GM23248 (cell line): ENCODE results near the gene GNAT3. TPM values are rescaled to one million over a fixed set of nuclear protein-coding genes. Genes with fewer than 3 reads are reported as not detected.

ENCODE experiments used
- DNase-seq: peaks from one replicate; pipeline ENCODE4 v3.0.0-alpha.2; 2015
- H2AFZ ChIP-seq: fragments of 200-600 bp; sonication (generic); 2 replicates; pipeline ENCODE4 v1.6.1; 2016; ENCODE audit warnings: antibody characterized with exemption
- H3F3A ChIP-seq: fragments of 200-600 bp; sonication (generic); 2 replicates; pipeline ENCODE4 v1.6.1; 2016; ENCODE audit warnings: mild to moderate bottlenecking, antibody characterized with exemption, mixed run types; ENCODE audit not compliant: insufficient read depth
- H3K27ac ChIP-seq: fragments of 200-600 bp; sonication (generic); 2 replicates; pipeline ENCODE4 v1.5.1; 2016; ENCODE audit warnings: mild to moderate bottlenecking
- H3K27me3 ChIP-seq: fragments of 200-600 bp; sonication (generic); replicated peaks from 2 replicates; pipeline ENCODE4 v1.6.1; 2016; ENCODE audit warnings: mild to moderate bottlenecking; ENCODE audit not compliant: insufficient read depth
- H3K36me3 ChIP-seq: fragments of 200-600 bp; sonication (generic); 2 replicates; pipeline ENCODE4 v1.6.1; 2016; ENCODE audit warnings: low read depth, mild to moderate bottlenecking
- H3K4me1 ChIP-seq: fragments of 200-600 bp; sonication (generic); 2 replicates; pipeline ENCODE4 v1.6.1; 2016; ENCODE audit warnings: mild to moderate bottlenecking; ENCODE audit not compliant: insufficient read depth
- H3K4me2 ChIP-seq: fragments of 200-600 bp; sonication (generic); one replicate; pipeline ENCODE4 v1.6.1; 2016; ENCODE audit warnings: mild to moderate bottlenecking; ENCODE audit not compliant: unreplicated experiment
- H3K4me3 ChIP-seq: fragments of 200-600 bp; sonication (generic); 2 replicates; pipeline ENCODE4 v1.5.1; 2016; ENCODE audit warnings: mild to moderate bottlenecking
- H3K79me2 ChIP-seq: fragments of 200-600 bp; sonication (generic); 2 replicates; pipeline ENCODE4 v1.6.1; 2016; ENCODE audit warnings: mild to moderate bottlenecking; ENCODE audit not compliant: insufficient read depth
- H3K9ac ChIP-seq: fragments of 200-600 bp; sonication (generic); 2 replicates; pipeline ENCODE4 v1.6.1; 2016; ENCODE audit warnings: mild to moderate bottlenecking
- H3K9me2 ChIP-seq: fragments of 200-600 bp; sonication (generic); 2 replicates; pipeline ENCODE4 v1.6.1; 2016; ENCODE audit warnings: mixed run types, mild to moderate bottlenecking, moderate library complexity; ENCODE audit not compliant: insufficient read depth
- H3K9me3 ChIP-seq: fragments of 200-600 bp; sonication (generic); one replicate; pipeline ENCODE4 v1.6.1; 2017; ENCODE audit warnings: low read depth
- H4K20me1 ChIP-seq: fragments of 200-600 bp; sonication (generic); 2 replicates; pipeline ENCODE4 v1.6.0; 2016; ENCODE audit not compliant: insufficient read depth
- EZH2 ChIP-seq: fragments of 200-600 bp; sonication (generic); IDR thresholded peaks from 2 replicates; pipeline ENCODE4 v1.6.1; 2018; ENCODE audit warnings: antibody characterized with exemption, mild to moderate bottlenecking; ENCODE audit not compliant: insufficient read depth, poor library complexity, severe bottlenecking
- EZH2phosphoT487 ChIP-seq: fragments of 200-600 bp; sonication (generic); IDR thresholded peaks from 2 replicates; pipeline ENCODE4 v1.6.1; 2018; ENCODE audit warnings: antibody characterized with exemption, moderate library complexity, mild to moderate bottlenecking, low read depth; ENCODE audit not compliant: insufficient read depth
- WGBS, 2 experiments: methylation state at CpG; one replicate each; pipeline ENCODE4 v1.1.6; 2015 to 2017; ENCODE audit warnings: low lambda C conversion rate in 2 of 2, low coverage in 1 of 2; ENCODE audit errors: missing lambda C conversion rate in 2 of 2; 5-methylcytosine and 5-hydroxymethylcytosine counted together
- in situ Hi-C: fragments of 300-500 bp; cut with MboI; formaldehyde crosslinking; loops from 2 replicates; pipeline ENCODE4 v1.15.0; 2020
- polyA plus RNA-seq: library from polyadenylated mRNA; unstranded; fragments of >200 nt; fragmentation: Nextera tagmentation; extraction: Ambion mirVana; gene quantifications from 2 replicates; pipeline ENCODE4 v1.2.1, GENCODE V29; 2016
- total RNA-seq: library from RNA; depleted of rRNA; stranded (reverse); fragments of >200 nt; shearing (Covaris generic); gene quantifications from 2 replicates; pipeline ENCODE4 v1.2.3, GENCODE V29; 2014

Gene GNAT3
- total and polyA plus RNA-seq, 2 experiments from 2014 or later = not detected

DNA sequence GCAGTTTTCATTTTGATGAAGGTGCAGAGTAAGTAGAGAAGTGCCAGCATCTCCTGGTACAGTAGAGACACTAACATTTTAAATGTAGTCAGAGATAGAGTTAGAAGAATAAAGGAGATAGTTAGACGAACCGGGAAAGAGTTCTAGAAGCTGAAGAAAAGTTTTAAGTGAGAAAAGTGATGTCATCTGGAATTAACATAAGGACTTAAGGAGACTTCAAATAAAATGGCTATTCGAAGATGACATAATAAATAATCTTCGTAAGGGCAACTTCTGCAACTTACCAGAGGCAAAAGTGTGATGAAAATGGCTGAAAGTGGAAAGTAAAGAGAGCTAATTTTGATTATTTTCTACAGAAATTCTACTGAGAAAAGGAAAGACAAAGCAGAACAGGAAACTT lies 20.4 kb downstream of the GNAT3 start:
- Histone ChIP-seq H3K27me3 (no peaks in the 10 kb centered on the region), H3K4me3 (no peak overlapping the region), H2AFZ (no peak overlapping the region), H3K9me3 (no peaks in the 10 kb centered on the region), H3K4me2 (no peak overlapping the region), H3K4me1 (peaks cover 10% of the 10 kb centered on the region), H3K9ac (no peak overlapping the region), H3K27ac (no peak overlapping the region), H3K36me3 (no peaks in the 10 kb centered on the region), H3K79me2 (no peaks in the 10 kb centered on the region), H3K9me2 (no peaks in the 10 kb centered on the region), H4K20me1 (no peaks in the 10 kb centered on the region), H3F3A (0 out of 2 replicates have a peak, but pooled peaks cover 1% of the 10 kb centered on the region)
- DNase-seq = no peak
- TF ChIP-seq EZH2 (no peak), EZH2phosphoT487 (no peak)
- in situ Hi-C loops = no loop called here
- WGBS, 2 experiments = 89 to 93% methylated on average over 4 of the region's 4 CpGs

DNA sequence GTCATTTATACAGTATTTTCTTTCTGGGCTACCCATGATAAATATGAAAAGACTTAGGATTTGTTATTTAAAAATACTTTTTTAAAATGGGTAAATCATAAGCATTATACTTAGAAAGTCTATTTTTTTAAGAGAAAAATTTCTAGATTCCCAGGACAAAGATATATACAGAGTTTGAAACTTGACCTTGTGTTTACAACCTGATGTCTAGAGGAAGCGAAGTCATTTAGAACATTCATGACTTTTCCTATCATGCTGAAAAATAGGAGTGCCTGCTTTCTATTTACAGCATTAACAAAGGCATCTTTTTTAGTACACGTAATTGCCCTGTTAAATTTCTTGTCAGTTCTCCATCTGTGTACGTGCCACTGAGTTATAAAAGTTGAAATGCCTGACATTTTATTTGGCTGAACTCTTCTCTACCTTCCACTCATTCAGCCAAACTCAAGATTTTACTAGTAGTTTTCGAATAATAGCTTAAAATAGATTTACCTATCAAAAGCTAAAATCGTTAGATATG lies 23.0 kb downstream of the GNAT3 start:
- H4K20me1 ChIP-seq = no peaks in the 10 kb centered on the region
- H3K79me2 ChIP-seq = no peaks in the 10 kb centered on the region
- H3K36me3 ChIP-seq = no peaks in the 10 kb centered on the region
- no peaks in the 10 kb centered on the region for H3K9me2 ChIP-seq
- no peaks in the 10 kb centered on the region for H3K9me3 ChIP-seq
- H3K9ac ChIP-seq = no peak overlapping the region
- H3K27ac ChIP-seq = no peak overlapping the region
- no peak overlapping the region for H3K4me3 ChIP-seq
- no peak for DNase-seq
- TF ChIP-seq EZH2phosphoT487 (no peak), EZH2 (no peak)
- no peaks in the 10 kb centered on the region for H3K27me3 ChIP-seq
- H3F3A ChIP-seq = no peaks in the 10 kb centered on the region
- peak overlapping the region; percentile 28 for H3K4me2 ChIP-seq
- in situ Hi-C loops = no loop called here
- 72 to 79% methylated on average over 5 of the region's 5 CpGs for WGBS, 2 experiments
- peaks cover 7% of the 10 kb centered on the region for H3K4me1 ChIP-seq
- no peak overlapping the region for H2AFZ ChIP-seq

DNA sequence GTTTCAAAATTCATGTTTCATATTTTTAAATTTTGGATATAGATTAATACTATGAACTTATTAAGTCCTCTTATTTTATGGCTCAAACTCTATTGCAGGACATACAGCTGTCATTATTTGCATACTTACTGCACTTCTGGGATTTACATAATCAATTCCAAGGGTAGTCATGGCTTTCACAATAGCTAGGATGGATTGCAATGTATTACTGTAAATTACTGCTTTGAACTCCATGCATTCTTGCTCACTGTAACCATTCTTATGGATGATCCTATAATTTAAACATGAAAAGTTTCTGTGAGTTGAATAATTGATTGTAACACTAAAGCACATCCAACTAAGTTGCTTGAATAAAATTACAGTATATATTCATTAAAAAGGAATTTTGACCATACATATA lies 23.5 kb downstream of the GNAT3 start:
- no peak overlapping the region for H3K27ac ChIP-seq
- TF ChIP-seq EZH2phosphoT487 = no peak
- TF ChIP-seq EZH2 = no peak
- no peaks in the 10 kb centered on the region for H3K27me3 ChIP-seq
- in situ Hi-C loops = no loop called here
- H2AFZ ChIP-seq = no peak overlapping the region
- peak overlapping the region; percentile 28 for H3K4me2 ChIP-seq
- H3K4me3 ChIP-seq = no peak overlapping the region
- H3K36me3 ChIP-seq = no peaks in the 10 kb centered on the region
- DNase-seq = peak; percentile 43
- no peaks in the 10 kb centered on the region for H3K79me2 ChIP-seq
- H3K9ac ChIP-seq = no peak overlapping the region
- no peaks in the 10 kb centered on the region for H3F3A ChIP-seq
- H3K9me3 ChIP-seq = no peaks in the 10 kb centered on the region
- H4K20me1 ChIP-seq = no peaks in the 10 kb centered on the region
- no peaks in the 10 kb centered on the region for H3K9me2 ChIP-seq
- peaks cover 7% of the 10 kb centered on the region for H3K4me1 ChIP-seq

DNA sequence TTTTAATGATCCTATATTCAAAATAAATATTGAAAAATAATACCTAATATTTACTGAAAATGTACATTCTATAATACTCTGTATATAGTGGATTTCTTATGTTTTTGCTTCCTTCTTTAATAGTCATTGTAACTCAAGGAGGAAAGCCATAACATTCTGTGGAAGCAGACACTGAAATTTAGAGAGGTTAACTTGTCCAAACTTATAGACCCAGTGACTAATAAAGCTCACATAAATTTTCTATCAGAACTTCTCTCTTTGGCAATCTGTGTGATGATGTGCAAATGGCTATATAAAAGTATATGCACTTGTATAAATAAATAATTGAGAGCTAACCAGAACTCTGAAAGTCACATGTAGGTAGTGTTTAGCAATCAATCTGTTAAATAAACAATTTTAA lies 26.1 kb downstream of the GNAT3 start:
- Histone ChIP-seq H4K20me1 (no peaks in the 10 kb centered on the region), H3F3A (no peaks in the 10 kb centered on the region), H3K27ac (no peak overlapping the region), H2AFZ (no peak overlapping the region), H3K27me3 (no peaks in the 10 kb centered on the region), H3K4me2 (no peak overlapping the region), H3K9ac (no peak overlapping the region), H3K9me3 (no peaks in the 10 kb centered on the region), H3K79me2 (no peaks in the 10 kb centered on the region), H3K36me3 (no peaks in the 10 kb centered on the region), H3K9me2 (no peaks in the 10 kb centered on the region), H3K4me1 (peaks cover 17% of the 10 kb centered on the region), H3K4me3 (no peak overlapping the region)
- DNase-seq = no peak
- no peak for TF ChIP-seq EZH2phosphoT487
- TF ChIP-seq EZH2 = no peak
- in situ Hi-C loops = no loop called here

DNA sequence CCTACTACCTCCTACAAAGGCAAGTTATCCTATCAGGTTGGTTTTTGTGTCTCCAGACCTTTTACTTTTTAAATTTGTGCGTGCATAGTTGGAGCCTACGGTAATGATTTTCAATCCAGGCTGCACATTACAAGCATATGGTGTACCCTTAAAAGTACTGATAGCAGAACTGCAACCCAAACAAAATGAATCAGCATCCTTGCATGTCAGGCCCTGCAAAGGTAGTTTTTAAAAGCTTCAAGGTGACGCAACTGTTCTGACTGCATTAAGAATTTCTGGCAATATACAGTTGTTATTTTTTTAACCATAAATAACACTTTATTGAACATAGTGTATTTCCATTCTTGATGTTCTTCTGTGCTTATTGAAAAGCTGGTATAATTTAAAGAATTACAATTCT lies 28.9 kb downstream of the GNAT3 start:
- Histone ChIP-seq H3K9me2 (no peaks in the 10 kb centered on the region), H3K9ac (no peak overlapping the region), H3K9me3 (no peaks in the 10 kb centered on the region), H2AFZ (no peak overlapping the region), H3K4me1 (peaks cover 25% of the 10 kb centered on the region), H3K36me3 (no peaks in the 10 kb centered on the region), H3K27me3 (no peaks in the 10 kb centered on the region), H3K4me2 (no peak overlapping the region), H3K79me2 (no peaks in the 10 kb centered on the region), H3K4me3 (no peak overlapping the region), H3K27ac (no peak overlapping the region), H3F3A (no peaks in the 10 kb centered on the region), H4K20me1 (no peaks in the 10 kb centered on the region)
- no peak for DNase-seq
- TF ChIP-seq EZH2phosphoT487 = no peak
- TF ChIP-seq EZH2 = no peak
- 99% methylated on average over 3 of the region's 3 CpGs for WGBS, 2 experiments
- in situ Hi-C loops = no loop called here
